Dermis microvascular lymphatic vessel endothelial cell (primary cell): ENCODE data around the gene UBA1. TPM values are rescaled to one million over a fixed set of nuclear protein-coding genes. Genes with fewer than 3 reads are reported as not detected.
A peak's percentile ranks its signal among the peaks of the same experiment; 100 is the strongest.

Experiments
- DNase-seq, 2 donors: peaks; one replicate each; pipeline versions ENCODE4 v3.0.0 to v3.0.0-alpha.2; 2010; ENCODE audit warnings: low read depth in 2 of 2
- total RNA-seq: library from RNA; depleted of rRNA; stranded (reverse); fragments of >200 nt; gene quantifications from 2 replicates; pipeline ENCODE4 v1.2.1, GENCODE V29; 2014

The UBA1 gene
- total RNA-seq, 1 donor from 2014 or later: 115 TPM

DNA sequence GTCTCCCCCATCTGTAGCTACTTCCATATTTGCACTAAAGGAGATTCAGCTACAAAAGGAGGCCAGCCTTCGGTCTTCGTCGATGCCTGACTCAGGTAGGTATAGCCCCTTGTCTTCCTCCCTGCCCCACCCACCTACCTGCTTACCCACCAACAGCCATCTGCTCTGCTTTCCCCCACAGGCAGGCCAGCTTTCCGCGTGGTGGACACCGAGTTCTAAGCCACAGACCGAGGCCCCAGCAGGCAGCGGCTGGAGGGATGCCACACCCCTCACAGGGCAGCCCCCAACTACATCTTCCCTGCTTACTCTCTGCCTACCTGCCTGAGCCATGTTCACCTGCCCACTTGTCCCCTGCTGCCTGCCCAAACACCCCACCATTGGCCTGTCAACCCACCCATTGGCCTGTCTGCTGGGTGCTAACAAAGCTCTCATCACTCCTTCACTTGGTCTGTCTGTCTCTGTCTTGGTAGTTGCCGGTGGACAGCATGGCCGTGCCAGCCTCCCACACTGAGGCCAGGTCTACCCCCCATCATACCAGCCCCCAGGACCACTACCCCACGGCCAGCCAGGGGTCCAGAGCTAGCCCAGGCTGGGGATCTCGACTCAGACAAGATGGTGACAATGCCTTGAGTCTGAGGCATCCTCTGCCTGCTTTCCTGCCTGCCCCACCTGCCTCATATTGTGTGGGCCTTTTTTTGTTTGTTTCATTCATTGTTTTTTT lies 35.1 kb downstream of the UBA1 start:
- DNase-seq: no peak

DNA sequence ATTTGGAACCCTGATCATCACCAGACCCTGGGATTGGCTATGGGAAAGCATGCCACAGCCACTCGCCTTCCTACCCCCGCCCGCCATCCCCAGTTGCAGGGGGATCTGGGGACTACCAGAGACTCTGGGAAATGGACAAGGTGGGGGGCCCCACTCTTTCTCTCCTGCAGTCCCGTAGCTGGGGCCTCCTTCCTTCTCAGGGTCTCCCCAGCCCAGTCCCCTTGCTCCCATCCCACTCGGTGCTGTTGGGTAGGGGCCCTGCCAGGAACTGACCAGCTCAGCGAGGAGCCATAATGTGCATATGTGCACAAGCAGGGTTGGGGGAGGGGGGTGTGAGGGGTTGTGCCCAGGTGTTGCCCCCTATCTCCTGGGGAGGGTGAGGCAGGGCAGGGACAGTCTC lies 35.8 kb downstream of the UBA1 start:
- DNase-seq: no peak

DNA sequence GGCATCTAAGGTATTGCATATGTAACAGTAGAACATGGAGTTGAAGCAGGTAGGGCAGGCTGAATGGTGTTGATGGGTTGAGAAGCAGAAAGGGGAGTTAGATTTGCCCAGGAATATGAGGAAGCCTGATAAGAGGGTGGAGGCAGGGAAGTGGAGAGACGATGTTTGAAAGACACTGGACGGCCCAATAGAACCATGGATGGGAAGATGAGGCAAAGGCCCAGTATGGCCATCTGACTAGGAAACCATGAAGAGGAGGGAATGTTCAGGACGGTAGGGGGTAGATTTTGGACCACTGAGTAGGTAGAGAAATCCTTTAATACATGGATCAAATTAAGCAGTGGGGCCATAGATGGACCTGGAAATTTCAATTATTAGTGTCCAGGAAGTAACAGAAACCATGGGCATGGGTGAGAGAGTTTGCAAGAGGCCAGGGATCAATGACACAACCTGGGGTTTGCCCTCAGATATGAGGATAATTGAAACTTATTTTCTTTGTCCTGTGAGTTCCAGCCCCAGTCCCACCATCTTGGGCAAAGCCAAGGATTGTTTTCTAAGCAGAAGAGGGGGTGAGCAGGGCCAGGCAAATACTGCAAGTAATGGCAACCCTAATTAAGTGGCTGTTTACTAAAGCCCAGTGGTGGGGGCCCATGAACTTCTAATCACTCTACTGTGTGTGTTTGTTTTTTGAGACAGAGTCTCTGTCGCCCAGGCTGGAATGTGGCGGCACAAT lies 36.7 kb downstream of the UBA1 start:
- DNase-seq: no peak

DNA sequence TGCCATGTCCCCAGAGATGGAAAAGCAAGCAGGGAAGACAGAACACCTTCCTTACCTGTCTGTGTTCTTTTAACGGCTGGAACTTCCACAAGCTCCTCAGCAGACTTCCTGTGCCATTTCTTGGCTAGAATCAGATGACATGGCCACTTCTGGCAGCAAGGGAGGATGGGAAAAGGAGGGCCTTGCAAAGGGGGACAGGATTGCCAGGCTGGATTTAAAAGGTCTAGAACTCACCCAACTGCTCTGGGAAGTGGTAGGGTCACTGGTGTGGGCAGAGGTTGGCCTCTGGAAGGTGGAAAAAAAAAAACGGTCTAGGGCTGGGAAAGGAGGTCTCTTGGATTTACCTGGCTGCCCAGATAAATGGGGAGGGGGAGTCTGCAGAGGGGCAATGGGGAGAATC lies 37.5 kb downstream of the UBA1 start:
- no peak for DNase-seq

DNA sequence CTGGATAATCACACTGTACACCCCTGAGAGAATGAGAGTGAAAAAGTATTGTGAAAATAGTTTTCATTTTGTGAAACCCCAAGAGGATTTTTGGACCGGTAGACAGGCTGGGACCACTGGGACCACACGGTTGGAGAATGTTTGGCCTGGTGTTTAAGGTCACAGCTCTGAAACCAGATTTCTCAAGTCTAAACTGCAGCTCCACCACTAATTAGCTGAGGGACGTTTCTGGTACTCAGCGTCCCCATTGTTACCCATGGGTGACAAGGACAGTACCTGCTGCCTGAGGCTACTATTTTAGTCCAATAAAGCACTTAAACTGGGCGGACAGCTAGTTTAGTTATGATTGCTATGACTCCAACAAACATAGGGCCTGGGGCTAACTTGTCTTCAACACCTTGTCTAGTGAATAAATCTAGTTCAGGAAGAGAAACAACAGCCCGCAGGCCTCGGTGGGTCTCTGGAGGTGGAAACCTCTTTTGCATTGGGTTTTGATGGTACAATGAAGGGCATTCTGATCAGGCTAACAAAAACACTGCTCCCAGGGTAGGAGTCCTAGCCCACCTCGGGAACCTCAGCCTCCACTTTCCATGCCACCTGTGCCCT lies 38.7 kb downstream of the UBA1 start:
- DNase-seq: no peak

DNA sequence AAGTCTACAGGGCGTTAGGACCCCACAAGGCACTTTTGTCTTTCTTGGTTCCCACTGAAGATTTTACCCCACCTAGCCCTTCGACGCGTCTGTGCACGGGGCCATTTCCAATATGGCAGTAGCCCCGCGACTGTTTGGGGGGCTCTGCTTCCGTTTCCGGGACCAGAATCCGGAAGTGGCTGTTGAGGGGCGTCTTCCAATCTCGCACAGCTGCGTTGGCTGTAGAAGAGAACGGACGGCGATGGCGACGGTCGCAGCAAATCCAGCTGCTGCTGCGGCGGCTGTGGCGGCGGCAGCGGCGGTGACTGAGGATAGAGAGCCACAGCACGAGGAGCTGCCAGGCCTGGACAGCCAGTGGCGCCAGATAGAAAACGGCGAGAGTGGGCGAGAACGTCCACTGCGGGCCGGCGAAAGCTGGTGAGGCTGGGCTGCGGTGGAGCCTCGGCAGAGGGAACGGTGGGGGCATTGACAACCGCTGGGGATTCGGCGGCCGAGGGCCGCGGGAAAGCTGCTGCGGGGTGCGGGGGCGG lies 39.2 kb downstream of the UBA1 start, which contains the start of gene USP11:
USP11 (plus strand) TSS at position 207 of the 530 bp plus-strand sequence; CDS start at position 242, 35 bp downstream.
- peak in 1 of 2 donors; percentile 43 for DNase-seq

DNA sequence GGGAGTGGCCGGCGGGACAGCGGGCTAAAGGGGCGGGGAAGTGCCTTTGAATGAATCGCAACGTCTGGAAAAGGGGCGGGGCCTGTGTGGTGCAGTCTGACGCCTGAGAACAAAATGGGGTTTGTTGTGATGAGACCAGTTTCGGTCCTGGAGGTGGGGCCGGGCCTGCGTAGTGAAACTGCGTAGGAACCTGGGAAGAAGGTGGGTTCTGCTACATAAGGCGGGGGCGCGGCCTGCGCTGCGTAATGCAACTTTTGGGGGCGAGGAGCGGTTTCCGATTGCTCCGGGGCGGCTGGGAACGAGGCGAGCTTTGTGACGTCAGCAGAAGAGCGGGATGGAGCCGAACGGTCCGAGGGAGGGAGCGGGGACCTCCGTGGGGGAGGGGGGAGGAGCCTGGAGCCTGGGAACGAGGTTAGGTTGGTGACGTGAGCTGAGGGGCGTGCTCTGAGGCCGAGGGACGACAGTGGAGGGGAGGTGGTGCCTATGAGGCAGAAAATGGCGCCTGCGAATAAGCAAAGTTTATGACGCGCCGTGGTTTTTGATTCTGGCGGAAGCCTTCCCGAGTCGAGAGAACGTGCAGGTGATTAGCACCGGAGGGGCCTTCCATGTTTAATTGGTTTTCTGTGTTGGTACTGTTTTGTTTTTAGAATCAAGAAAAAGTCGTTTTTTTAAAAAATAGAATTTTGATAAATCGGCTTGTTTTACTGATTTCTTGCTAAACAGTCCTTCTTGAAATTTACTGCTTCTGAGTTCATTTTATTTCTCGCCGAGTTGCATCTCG lies 39.9 kb downstream of the UBA1 start:
- DNase-seq: peak; percentile 91 to 96

DNA sequence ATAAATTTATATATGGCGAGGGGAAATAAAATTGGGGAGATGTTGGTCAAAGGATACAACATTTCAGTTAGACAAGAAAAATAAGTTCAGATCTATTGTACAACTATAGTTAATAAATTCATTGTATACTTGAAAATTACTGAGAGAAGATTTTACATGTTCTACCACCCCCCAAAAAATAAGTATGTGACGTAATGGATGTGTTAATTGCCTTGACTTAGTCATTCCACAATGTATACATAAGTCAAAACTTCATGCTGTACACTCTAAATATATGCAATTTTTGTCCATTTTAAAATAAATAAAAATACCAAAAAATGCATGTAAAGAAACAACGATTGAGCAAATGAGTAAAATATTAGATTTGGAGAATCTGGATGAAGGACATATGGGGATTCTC lies 41.0 kb downstream of the UBA1 start:
- DNase-seq: no peak

DNA sequence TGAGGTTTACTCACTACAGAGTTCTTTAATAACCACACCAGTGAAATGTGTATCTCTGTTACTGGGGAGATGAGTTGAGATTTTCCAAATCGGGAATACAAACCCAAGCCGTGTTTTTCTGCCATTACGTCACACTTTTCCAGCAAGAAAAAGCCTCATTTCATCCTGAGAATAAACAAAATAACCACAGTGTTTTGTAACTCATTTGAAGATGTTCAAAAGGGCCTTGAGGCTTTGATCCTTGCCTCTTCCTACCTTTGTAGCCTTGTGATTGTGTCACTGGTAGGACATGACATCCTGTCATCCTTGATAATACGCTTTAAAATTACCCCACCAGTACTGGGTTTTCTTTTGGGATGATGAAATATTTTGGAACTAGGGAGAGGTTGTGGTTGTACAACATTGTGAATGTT lies 42.1 kb downstream of the UBA1 start:
- DNase-seq: no peak

DNA sequence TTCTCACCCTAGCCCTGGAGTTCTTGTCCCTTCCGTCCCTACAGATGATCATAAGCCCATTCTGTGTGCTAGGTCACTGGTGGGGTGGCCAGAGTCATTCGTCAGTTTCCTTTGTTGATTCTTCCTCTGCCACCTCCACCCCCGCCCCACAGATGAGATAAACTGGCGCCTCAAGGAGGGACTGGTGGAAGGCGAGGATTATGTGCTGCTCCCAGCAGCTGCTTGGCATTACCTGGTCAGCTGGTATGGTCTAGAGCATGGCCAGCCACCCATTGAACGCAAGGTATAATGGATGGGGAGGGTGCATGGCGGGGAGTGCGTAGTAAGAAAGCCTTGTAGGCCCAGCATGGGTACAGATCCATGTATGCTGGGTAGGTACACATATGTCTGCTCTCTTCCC lies 45.6 kb downstream of the UBA1 start:
- DNase-seq: no peak

DNA sequence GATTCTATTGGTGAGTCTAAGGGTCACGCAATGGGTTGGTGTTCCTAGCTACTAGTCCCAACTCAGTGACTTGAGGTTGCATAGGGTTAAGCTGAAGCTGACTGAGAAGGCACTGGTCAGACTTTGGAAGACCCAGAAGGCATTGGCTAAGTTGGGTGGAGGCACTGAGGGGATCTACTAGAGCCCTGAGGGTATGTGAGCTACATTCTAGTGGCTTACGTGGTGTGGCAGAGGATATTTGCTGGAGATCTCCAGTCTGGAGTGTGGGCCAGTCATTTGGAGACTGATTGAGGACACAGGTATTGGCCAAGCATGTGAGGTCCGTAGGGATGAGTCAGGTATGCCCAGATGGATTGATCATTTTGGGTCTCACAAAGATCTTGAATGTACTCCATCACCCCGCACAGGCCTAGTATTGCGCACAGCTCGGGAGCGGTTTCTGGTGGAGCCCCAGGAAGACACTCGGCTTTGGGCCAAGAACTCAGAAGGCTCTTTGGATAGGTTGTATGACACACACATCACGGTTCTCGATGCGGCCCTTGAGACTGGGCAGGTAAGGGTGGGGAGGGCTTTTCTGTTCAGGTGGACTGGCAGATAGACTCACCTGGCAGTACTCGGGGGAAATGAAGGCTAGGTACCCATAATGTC lies 46.4 kb downstream of the UBA1 start:
- no peak for DNase-seq

DNA sequence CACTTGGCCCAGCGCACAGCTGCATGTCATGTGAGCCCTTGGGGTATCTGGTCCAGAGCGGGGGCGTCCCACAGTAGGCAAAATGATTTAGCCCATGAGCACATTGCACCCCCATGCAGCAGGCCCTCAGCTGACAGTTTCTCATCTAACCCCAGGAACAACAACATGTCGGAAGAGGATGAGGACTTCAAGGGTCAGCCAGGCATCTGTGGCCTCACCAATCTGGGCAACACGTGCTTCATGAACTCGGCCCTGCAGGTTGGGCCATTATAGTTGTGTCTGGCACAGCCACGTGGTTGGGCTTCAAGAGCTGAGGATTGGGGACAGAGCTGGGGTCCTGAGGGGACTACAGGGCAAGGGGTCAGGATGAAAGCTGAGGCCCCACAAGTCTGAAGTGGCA lies 47.0 kb downstream of the UBA1 start:
- DNase-seq: no peak

DNA sequence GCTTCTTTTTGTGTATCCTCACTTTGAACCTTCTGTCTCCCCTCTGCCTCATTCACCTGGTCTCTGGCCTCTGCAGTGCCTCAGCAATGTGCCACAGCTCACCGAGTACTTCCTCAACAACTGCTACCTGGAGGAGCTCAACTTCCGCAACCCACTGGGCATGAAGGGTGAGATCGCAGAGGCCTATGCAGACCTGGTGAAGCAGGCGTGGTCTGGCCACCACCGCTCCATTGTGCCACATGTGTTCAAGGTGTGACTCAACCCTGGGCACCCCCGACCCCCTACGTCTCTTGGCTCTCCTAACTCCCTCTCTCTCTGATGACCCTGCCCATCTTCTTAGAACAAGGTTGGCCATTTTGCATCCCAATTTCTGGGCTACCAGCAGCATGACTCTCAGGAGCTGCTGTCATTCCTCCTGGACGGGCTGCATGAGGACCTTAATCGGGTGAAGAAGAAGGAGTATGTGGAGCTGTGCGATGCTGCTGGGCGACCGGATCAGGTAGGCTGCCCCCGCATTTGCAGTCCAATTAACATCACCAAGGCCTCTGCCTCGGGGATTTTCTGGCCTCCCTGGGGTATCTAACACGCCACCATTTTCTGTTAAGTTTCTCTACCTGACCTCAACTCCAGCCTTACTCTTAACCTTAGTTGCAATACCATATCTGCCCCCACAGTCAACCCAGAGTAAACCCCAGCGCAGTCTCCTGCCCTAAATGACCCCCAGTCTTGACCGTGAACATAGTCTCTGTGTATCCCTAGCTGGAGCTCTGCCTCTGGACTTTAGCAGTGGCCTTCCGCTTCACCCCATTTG lies 47.8 kb downstream of the UBA1 start:
- DNase-seq: no peak

DNA sequence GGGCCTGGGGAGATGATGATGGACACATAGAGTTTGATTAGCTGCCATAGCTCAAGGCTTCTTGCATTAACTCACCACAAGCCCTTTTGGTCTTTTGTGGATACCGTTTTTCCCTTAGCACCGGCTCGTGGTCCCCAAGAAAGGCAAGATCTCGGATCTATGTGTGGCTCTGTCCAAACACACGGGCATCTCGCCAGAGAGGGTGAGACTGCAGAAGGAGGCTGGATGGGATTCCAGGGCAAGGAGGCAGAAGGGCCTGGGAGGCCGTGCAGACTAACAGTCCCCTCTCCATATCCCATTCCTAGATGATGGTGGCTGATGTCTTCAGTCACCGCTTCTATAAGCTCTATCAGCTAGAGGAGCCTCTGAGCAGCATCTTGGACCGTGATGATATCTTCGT lies 48.7 kb downstream of the UBA1 start:
- no peak for DNase-seq

DNA sequence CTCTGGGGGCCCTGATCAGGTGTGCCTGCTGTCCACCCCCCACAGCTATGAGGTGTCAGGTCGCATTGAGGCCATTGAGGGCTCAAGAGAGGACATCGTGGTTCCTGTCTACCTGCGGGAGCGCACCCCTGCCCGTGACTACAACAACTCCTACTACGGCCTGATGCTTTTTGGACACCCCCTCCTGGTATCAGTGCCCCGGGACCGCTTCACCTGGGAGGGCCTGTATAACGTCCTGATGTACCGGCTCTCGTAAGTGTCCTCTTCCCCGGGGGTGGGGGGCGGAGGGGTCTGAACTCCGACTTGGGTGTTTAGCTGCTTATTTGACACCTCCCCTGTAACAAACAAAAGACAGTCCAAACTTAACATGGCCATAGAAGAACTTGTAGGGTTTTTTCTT lies 49.7 kb downstream of the UBA1 start:
- DNase-seq: no peak

DNA sequence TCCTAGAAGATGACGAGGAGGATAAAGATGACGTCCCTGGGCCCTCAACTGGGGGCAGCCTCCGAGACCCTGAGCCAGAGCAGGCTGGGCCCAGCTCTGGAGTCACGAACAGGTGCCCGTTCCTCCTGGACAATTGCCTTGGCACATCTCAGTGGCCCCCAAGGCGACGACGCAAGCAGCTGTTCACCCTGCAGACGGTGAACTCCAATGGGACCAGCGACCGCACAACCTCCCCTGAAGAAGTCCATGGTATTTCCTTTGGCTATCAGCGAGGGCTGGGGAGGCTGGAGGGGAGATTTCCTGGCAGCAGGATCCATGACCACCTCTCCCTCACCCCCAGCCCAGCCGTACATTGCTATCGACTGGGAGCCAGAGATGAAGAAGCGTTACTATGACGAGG lies 51.0 kb downstream of the UBA1 start:
- DNase-seq: no peak

DNA sequence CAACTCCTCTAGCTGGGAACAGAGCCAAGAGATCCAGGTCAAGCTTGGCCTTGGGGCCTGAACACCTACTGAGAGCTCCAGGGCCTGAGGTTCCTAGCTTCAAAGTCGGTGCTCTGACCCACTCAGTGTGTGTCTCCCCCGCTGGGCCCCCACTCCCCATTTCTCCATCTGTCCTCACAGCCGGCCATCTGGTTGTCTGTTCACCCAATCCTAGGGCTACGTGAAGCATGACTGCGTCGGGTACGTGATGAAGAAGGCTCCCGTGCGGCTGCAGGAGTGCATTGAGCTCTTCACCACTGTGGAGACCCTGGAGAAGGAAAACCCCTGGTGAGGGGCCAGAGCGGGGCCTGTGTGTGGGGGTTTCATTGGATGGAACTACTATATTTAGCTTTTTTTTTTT lies 51.5 kb downstream of the UBA1 start:
- DNase-seq: no peak

DNA sequence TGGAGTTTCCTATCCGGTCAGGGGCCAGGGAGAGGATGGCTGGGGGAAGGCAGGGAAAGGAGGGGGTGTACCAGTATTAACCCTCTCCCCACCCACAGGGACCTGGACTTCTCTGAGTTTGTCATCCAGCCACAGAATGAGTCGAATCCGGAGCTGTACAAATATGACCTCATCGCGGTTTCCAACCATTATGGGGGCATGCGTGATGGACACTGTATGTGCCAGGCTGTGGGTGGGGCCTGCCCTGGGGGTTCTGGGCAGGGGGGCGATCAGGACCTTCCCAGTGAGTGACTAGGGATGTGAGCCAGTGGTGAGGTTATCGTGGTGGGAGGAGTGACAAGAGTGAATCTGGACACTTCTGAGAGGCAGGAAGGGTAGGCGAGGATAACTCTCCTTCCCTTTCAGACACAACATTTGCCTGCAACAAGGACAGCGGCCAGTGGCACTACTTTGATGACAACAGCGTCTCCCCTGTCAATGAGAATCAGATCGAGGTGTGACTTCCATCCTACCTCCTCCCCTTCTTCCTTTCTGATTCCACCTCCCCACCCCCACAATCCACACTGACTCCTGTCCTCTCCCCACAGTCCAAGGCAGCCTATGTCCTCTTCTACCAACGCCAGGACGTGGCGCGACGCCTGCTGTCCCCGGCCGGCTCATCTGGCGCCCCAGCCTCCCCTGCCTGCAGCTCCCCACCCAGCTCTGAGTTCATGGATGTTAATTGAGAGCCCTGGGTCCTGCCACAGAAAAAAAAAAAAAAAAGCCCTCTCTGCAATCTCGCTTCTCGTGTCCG lies 53.8 kb downstream of the UBA1 start:
- DNase-seq: no peak

DNA sequence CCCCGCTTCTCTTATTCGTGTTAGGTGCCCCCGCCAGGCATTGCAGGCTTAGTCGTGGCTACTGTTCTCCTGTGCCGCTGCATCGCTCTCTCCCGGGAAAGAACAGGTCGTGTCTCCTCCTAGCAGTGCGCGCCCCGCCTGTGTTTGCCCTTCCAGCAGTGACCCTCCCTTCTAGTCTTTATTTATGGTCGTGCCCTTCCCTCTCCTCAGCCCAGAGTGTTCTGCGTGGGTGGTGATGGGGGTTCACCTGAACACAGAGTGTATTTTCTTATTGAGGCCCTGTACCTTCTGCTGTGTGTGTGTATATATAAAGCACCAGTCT lies 54.3 kb downstream of the UBA1 start:
- no peak for DNase-seq

DNA sequence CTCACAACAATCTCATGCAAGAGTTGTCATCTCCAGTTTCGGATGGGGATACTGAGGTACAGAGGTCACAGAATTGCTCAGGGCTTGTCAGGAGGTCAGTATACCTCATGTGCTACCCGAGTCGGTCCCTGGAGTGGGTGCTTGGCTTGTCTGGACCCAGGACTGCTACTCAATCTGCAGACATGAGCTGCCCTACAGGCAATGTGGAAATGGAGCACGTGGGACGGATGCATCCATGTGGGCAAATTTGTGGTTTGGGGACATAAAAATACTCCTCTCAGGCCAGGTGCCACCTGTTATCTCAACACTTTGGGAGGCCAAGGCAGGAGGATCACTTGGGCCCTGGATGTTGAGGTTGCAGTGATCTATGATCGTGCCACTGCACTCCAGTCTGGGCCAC lies 54.9 kb downstream of the UBA1 start:
- DNase-seq: no peak
